PC-9 (cell line): Measurements from ENCODE around the gene LY86. TPM values are rescaled to one million over a fixed set of nuclear protein-coding genes. Genes with fewer than 3 reads are reported as not detected.

Experiments used
- BruUV-seq: library from RNA; stranded (reverse); fragments of 400-500 nt; replicated peaks from 2 replicates; lab custom pipeline; 2021; lab: Mats Ljungman, UMichigan
- CTCF ChIA-PET: fragments of 300-600 bp; sonication (Branson Sonifier 250); formaldehyde crosslinking; loops from one replicate; lab custom pipeline; 2022; ENCODE audit warnings: antibody characterized with exemption; lab: Charles Lee
- POLR2A ChIA-PET: fragments of 300-600 bp; sonication (Branson Sonifier 250); formaldehyde crosslinking; loops from one replicate; lab custom pipeline; 2022; ENCODE audit warnings: antibody characterized with exemption; ENCODE audit not compliant: unreplicated experiment; lab: Charles Lee
- DNase-seq, 2 experiments: peaks; one replicate each; pipeline versions ENCODE4 v3.0.0 to v3.0.0-alpha.2; 2015 to 2022; ENCODE audit warnings: mixed read lengths in 1 of 2
- H2AFZ ChIP-seq: fragments of 200-600 bp; sonication (generic); 2 replicates; pipeline ENCODE4 v1.8.1; 2017; ENCODE audit warnings: antibody characterized with exemption
- H3F3A ChIP-seq: fragments of 200-600 bp; sonication (generic); 2 replicates; pipeline ENCODE4 v1.8.1; 2017; ENCODE audit warnings: antibody characterized with exemption, mild to moderate bottlenecking, low read depth; ENCODE audit not compliant: insufficient read depth
- H3K27ac ChIP-seq: fragments of 200-600 bp; sonication (generic); 2 replicates; pipeline ENCODE4 v1.6.1; 2016; ENCODE audit warnings: mixed run types
- H3K27me3 ChIP-seq: fragments of 200-600 bp; sonication (generic); 2 replicates; pipeline ENCODE4 v1.6.1; 2016; ENCODE audit warnings: low read depth, mixed run types; ENCODE audit not compliant: insufficient read depth
- H3K36me3 ChIP-seq: fragments of 200-600 bp; sonication (generic); 2 replicates; pipeline ENCODE4 v1.6.1; 2016; ENCODE audit warnings: low read depth, mixed run types
- H3K4me1 ChIP-seq: fragments of 200-600 bp; sonication (generic); replicated peaks from 2 replicates; pipeline ENCODE4 v1.6.1; 2016; ENCODE audit warnings: mixed run types; ENCODE audit not compliant: insufficient read depth
- H3K4me2 ChIP-seq: fragments of 200-600 bp; sonication (generic); 2 replicates; pipeline ENCODE4 v1.6.1; 2017; ENCODE audit warnings: mixed run types
- H3K4me3 ChIP-seq: fragments of 200-600 bp; sonication (generic); 2 replicates; pipeline ENCODE4 v1.6.1; 2016; ENCODE audit warnings: mixed run types
- H3K79me2 ChIP-seq: fragments of 200-600 bp; sonication (generic); 2 replicates; pipeline ENCODE4 v1.6.1; 2017; ENCODE audit warnings: low read depth, mixed run types
- H3K9me2 ChIP-seq: fragments of 200-600 bp; sonication (generic); 2 replicates; pipeline ENCODE4 v1.8.1; 2017; ENCODE audit warnings: mild to moderate bottlenecking; ENCODE audit not compliant: insufficient read depth
- H3K9me3 ChIP-seq: fragments of 200-600 bp; sonication (generic); 2 replicates; pipeline ENCODE4 v1.8.1; 2016; ENCODE audit warnings: low read depth; ENCODE audit not compliant: insufficient read depth
- H4K20me1 ChIP-seq: fragments of 200-600 bp; sonication (generic); 2 replicates; pipeline ENCODE4 v1.8.1; 2017; ENCODE audit not compliant: insufficient read depth
- CTCF ChIP-seq: fragments of 200-600 bp; sonication (generic); conservative IDR thresholded peaks from 2 replicates; pipeline ENCODE4 v1.6.1; 2017; ENCODE audit warnings: mixed run types, antibody characterized with exemption, mild to moderate bottlenecking, moderate library complexity
- EZH2 ChIP-seq: fragments of 200-600 bp; sonication (generic); IDR thresholded peaks from 2 replicates; pipeline ENCODE4 v1.8.0; 2017; ENCODE audit warnings: antibody characterized with exemption, low read depth
- intact Hi-C: fragments of 100-400 bp; cut with micrococcal nuclease; formaldehyde crosslinking; loops from one replicate; pipeline ENCODE4 v1.10.0; 2022; ENCODE audit not compliant: unreplicated experiment
- total RNA-seq: library from RNA; stranded (reverse); gene quantifications from 2 replicates; pipeline ENCODE4 v1.2.3, GENCODE V29; 2021

The LY86 gene
- total RNA-seq, 1 experiment from 2014 or later = not detected

DNA sequence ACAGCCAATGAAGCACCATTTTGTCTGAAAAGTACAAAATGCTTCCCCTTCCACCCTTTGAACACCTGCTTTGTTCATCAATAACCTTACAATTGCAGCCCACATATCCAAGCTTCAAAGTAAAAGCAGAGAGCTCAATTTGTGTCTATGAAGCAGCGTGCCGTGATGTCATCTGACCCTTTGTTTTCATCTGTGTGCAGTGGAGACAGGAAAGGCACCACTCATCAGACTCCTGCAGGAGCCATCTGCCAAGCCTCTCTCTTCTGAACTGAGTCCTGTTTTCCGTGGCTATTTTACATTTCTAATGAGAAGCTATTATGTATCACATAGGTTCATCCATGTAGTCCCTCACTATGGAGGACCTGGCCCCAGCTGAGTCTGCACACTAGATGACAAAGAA, 7.5 kb upstream of the LY86 start:
- no peaks in the 10 kb centered on the region for H3K27me3 ChIP-seq
- no peak overlapping the region for H3K4me3 ChIP-seq
- H3K9me3 ChIP-seq = no peaks in the 10 kb centered on the region
- no peak overlapping the region for H3K4me2 ChIP-seq
- H4K20me1 ChIP-seq = no peaks in the 10 kb centered on the region
- TF ChIP-seq CTCF (no peak), EZH2 (no peak)
- no peaks in the 10 kb centered on the region for H3K79me2 ChIP-seq
- no TSS peak for BruUV-seq
- H3F3A ChIP-seq = no peaks in the 10 kb centered on the region
- POLR2A ChIA-PET = no interaction called here
- DNase-seq = no peak
- intact Hi-C loops = no loop called here
- H3K36me3 ChIP-seq = no peaks in the 10 kb centered on the region
- CTCF ChIA-PET = no interaction called here
- no peak overlapping the region for H3K27ac ChIP-seq
- H3K4me1 ChIP-seq = no peaks in the 10 kb centered on the region
- no peaks in the 10 kb centered on the region for H3K9me2 ChIP-seq
- no peak overlapping the region for H2AFZ ChIP-seq

DNA sequence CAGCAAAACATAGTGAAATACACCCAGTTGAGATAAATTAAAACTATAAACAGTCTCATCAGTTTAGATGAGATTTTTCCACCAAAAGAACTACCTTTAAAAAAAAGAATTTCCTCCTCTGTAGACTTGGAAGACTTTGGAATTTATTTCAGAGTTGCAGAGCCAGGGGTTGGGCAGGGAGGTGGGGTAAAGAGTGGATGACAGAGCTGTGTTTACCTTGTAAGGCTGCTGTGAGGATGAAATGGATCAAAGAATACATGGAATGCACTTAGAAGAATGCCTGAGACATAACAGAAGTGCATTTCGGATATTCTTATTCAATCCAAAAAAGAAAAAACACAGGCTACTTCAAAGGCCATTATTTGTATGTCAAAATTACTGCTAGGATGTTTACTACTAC, 6.4 kb upstream of the LY86 start:
- H3K36me3 ChIP-seq = no peaks in the 10 kb centered on the region
- no peak overlapping the region for H3K27ac ChIP-seq
- no peaks in the 10 kb centered on the region for H3F3A ChIP-seq
- TF ChIP-seq EZH2 (no peak), CTCF (no peak)
- no peak overlapping the region for H3K4me2 ChIP-seq
- intact Hi-C loops = no loop called here
- POLR2A ChIA-PET = no interaction called here
- H3K9me3 ChIP-seq = no peaks in the 10 kb centered on the region
- no peak overlapping the region for H2AFZ ChIP-seq
- no peaks in the 10 kb centered on the region for H3K9me2 ChIP-seq
- H3K27me3 ChIP-seq = no peaks in the 10 kb centered on the region
- CTCF ChIA-PET = no interaction called here
- H3K79me2 ChIP-seq = no peaks in the 10 kb centered on the region
- H4K20me1 ChIP-seq = no peaks in the 10 kb centered on the region
- no peaks in the 10 kb centered on the region for H3K4me1 ChIP-seq
- DNase-seq = no peak
- no TSS peak for BruUV-seq
- no peak overlapping the region for H3K4me3 ChIP-seq

DNA sequence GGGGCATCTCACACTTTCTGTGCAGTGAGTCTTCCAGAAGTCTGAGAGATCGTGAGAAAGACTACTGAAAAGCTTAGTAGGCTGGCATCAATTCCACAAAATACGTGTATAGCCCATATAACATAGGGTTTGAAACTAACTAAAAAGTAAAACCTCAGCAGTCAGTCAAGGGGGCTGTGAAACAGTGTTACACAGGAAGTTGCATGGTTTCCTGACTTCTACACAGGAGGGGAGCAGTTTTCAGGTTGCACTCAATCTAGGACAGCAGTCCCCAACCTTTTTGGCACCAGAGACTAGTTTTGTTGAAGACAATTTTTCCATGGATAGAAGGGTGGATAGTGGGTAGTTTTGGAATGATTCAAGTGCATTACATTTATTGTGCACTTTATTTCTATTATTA, 4.7 kb upstream of the LY86 start:
- CTCF ChIA-PET = no interaction called here
- Histone ChIP-seq H3K27me3 (no peaks in the 10 kb centered on the region; the same call in 1 of the 2 replicates), H3K36me3 (no peaks in the 10 kb centered on the region), H3K27ac (no peak overlapping the region), H4K20me1 (no peaks in the 10 kb centered on the region), H3K9me2 (no peaks in the 10 kb centered on the region), H3K4me3 (no peak overlapping the region), H3K4me2 (no peak overlapping the region), H3K4me1 (no peaks in the 10 kb centered on the region), H3K9me3 (no peaks in the 10 kb centered on the region), H3K79me2 (no peaks in the 10 kb centered on the region), H2AFZ (no peak overlapping the region), H3F3A (no peaks in the 10 kb centered on the region)
- no TSS peak for BruUV-seq
- no peak for DNase-seq
- intact Hi-C loops = no loop called here
- POLR2A ChIA-PET = no interaction called here
- TF ChIP-seq EZH2 (no peak), CTCF (no peak)
